ENCODE results near the gene RBM19.

The RBM19 gene

DNA sequence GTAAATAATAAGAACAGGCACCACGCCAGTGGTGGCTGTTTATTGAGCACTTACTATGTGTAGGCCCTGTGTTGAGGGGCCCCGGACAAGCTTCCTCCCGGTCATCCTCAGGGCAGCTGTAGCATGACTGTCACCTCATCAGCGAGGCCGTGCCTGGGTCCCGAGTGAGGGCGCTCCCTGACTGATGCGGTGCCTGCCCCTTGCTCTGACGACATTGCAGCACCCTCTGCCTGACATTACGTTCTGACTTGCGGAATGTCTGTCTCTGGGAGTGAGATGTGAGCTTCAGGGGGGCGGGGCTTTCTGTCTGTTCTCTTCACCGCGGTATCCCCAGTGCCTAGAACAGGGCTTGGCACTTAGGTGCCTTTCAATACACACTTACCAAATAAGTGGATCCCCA is 167.6 kb downstream of the RBM19 start:
- no peak for DNase-seq

DNA sequence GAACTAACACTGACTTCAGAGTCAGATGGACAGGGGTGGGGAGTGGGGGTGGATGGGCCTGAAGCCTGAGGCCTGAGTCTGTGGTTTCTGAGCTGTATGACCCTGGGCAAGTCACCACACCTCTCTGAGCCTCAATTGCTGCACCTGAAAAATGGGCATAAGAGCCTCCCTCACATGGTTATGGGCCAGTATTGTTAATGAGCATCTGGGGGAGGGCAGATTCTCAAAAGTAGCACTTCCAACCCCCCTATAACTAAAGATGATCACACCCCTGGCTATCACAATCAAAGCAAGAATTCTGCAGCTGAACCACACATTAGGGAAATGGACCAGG is 168.6 kb downstream of the RBM19 start:
- DNase-seq, result no peak

DNA sequence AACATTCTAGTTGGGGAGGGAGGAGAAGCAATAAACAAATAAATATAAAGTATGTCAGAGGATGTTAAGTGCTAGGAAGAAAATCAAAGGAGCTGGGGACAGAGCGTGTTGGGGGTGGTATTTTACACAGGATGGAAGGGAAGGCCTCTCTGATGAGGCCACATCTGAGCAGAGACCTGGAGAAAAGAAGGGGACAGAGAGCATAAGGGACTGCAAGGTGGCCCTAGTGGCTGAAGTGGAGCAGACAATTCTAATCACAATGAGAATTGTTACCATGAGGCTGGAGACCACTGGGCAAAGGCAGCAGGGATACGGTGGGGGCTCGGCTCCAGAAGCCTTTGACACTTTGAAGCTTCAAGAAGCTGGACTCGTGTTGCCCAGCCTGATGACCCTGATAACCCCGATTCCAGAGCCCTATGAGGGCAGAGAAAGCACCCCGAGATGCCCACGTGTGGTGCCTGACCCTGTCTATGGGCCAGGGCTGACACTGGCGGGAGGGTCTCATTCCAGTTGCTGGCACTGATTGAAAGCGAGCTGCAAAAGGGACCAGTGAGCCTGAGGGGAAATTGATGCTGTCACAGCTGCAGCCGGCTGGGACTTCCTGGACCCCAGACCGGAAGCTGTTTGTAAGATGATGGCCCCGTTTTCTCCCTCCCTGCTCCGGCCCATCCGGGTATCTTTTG is 169.1 kb downstream of the RBM19 start:
- no peak for DNase-seq

DNA sequence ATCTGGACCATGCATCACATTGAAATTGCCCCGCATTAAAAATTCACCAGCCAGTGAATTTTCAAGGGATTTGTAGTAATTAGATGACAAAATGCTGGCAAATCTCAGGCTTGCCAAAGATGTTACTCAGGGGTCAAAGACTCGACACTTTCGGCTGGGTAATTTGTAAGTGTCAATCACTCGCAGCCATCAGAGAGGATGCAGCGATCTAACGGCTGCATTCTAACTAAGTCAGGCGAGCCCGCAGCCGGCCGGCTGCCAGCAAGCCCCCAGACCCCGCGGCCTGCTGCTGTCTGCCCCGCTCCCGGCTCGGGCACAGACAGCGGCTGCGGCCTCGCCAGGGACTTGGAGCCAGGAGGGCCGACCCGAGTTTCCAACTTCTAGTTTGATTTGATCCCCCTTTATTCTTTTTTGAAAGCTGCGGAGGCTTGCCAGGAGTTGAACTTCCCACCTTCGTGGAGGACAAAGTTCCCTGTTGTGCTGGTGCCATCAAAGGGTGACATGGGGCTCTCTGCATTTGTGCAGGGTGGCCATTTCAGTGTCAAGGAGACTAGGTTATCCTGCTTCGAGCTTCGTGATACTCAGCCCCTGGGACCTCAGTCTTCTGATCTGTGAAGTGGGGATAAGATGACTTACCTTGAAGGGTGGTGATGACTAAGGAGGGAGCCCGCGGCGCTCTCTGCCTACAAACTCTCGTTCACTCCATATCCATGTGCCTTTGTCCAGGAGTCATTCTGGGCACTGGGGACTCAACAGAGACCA is 169.9 kb downstream of the RBM19 start:
- DNase-seq, result no peak

DNA sequence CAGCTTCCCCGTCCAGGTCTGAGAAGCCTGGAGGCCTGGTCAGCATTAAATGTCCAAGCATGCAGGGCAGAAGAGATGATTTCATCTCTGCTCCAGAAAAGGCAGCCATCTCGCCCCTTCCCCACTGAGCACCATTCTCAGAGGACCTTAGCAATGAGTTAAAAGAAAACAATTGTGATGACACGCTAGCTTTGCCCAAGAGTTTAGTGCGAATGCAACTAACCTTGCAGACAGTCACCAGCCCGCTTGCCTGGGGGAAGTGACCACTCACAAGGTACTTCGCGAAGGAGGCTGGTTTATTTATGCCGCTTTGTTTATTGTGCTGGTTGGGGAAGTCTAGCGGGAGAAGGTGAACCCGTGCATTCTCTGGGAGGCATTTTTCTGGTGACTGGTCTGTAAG is 170.7 kb downstream of the RBM19 start:
- DNase-seq, result no peak

DNA sequence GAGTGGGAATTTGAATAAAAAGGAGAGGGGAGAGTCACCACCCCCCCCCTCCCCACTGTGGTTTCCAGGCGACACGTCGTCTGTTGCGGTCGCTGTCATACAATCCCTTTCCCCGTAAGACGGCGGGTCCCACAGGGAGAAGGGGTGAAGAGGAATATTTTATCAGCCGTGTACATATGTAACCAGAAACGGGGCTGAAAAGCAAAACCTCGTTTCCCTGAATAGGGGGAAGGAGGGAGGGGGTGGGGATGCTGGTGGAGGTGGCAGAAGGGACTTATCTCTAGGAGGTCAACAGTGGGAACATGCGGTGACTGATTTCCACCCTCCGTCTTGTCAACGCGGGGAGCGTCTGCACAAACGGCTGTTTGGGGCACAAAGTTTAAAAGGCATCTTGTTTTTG is 171.4 kb downstream of the RBM19 start:
- no peak for DNase-seq

DNA sequence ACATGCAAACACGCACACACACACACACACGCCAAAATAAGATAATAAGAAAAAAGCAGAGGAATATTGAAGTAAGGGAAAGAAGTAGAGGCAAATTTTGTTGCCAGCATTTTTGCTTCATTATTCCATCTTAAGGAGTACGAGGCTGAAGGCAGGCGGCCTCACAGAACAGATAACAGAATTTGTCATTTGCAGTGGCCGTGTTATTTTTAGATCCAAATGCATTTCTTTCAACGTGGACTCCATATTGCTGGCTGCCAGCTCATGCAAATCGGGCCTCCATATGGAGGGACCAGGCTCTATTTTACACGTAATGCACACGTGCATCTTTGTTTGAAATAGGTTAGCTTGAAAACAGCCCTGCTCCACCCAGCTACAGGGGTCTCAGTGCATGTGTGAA is 172.9 kb downstream of the RBM19 start:
- DNase-seq, result no peak

DNA sequence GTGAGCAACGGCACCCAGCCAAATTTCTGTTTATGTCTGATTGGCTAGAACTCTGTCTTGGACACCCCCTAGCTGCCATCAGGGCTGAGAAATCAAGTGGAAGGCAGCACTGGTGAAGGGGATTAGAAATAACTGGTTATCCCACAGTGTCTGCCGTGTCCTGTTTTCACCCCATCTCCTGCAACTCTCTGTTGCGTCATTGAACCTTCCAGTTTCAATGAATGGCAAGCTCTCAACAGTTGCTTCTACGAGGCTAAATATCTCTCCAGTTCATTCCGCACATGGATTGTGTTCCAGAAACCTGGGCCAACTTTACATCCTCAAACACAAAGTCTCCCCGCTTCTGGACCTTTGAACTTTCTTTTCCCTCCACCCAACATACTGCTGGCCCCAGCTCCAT is 173.7 kb downstream of the RBM19 start:
- no peak for DNase-seq

DNA sequence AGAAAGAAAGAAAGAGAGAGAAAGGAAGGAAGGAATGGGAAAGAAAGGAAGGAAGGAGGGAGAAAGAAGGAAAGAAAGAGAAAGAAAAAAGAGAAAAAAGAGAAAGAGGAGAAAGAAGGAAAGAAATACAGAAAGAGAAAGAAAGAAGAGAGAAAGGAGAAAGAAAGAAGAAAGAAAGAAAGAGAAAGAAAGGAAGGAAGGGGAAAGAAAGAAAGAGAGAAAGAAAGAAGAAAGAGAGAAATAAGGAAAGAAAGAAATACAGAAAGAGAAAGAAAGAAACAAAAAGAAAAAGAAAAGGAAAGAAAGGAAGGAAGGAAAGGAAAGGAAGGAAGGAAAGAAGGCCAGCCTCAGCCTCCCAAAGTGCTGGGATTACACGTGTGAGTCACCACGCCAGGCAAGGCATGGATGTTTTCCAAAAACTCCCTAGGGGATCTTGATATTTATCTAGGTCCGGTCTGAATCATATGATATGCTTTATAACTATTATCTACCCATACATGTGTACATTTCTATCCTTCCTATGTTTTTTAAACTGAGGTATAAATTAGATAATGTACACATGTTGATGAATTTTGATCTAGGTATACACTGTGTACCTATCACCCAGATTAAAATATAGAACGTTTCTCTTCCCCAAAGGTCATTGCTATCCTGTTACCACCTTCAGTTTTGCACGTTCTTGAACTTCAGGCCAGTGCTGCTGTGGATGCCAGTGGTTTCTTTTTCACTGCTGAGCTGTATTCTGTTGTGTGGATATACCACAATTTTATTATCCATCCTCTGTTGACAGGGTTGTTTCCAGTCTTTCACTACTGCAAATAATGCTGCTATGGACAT is 177.9 kb downstream of the RBM19 start:
- DNase-seq, result no peak

DNA sequence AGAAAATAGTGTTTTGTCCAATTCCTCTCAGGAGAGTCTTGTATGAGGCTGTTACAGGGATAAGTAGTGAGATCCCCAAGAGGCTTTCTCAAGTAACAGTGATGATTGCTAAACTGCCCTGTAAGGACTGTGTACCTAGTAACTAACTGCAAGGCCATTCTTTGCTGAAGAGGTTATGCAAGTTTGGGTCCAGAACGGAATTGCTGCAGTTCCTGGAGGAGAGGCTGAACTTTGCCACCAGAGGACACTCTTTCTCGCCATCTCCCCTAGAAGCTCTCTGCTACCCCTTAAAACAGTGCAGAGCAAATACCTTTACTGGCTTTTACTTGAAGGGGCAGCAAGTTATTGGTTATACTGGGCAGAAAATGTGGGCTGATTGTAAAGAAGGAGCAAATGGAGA is 180.0 kb downstream of the RBM19 start:
- no peak for DNase-seq

DNA sequence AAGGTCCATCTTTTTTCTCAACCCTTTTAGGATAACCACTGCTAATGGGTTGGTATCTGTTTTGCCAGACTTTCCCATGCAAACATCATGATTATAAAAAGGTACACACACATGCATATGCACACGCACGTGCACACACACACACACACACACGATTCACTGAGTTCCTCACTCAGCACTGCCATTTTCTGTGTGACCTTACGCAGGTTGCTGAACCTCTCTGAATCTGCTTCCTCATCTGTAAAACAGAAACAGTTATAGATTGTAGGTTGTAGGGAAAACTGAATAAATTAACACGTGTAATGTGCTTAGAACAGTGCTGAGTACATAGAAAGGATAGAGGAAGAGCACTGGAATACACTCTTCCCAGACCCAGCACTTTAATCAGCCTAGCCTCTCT is 182.3 kb downstream of the RBM19 start:
- DNase-seq, result no peak

DNA sequence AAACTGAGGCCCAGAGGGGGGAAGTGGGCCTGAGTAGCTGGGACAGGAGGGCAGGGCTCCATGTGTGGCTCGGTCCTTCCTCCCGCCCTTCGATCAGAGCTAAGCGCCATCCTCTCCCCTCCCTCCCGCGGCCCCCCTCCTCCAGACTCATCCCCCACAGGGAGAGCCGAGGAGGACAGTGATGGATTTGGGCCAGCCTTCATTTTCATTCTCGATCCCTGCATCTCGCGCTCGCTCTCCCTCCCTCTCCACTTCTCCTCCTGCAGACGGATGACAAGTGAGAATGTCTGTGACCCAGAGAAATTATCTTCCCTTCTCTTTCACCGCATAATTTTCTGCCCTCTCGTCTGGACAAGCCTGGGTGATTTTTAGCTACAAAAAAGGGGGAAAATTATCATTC is 183.3 kb downstream of the RBM19 start:
- DNase-seq, result no peak

DNA sequence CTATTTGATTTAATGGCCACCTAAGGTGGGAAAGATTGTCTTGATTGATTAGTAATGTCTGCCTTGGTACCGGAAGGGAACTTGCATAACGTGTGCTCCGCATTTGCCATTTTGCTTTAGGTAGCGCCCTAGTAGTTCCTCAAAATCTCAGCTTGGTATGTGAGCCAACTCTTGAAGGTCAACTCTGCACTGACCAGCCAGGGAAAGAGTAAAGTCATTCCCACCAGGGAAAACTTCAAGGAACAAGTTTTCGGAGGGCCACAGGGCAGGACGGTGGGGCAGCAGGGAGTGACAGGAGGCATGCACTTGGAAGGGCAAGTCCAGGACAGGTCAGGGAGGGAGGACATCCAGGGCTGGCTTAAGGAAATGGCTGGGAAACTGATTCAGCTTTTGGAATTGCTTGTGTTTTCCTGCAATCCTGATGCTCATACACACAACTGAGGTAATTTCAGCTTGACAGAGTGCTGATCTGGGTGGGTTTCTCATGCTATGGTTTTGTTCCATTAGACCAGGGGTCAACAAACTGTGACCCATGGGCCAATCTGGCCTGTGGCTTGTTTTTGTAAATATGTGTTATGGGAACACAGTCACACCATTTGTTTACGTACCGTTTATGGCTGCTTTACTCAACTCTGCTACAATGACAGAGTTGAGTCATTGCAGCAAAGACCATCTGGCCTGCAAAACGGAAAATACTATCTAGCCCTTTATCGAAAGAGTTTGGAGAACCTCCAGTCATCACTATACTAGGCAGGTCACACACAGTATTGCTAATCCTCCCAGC is 184.5 kb downstream of the RBM19 start:
- DNase-seq, result no peak

DNA sequence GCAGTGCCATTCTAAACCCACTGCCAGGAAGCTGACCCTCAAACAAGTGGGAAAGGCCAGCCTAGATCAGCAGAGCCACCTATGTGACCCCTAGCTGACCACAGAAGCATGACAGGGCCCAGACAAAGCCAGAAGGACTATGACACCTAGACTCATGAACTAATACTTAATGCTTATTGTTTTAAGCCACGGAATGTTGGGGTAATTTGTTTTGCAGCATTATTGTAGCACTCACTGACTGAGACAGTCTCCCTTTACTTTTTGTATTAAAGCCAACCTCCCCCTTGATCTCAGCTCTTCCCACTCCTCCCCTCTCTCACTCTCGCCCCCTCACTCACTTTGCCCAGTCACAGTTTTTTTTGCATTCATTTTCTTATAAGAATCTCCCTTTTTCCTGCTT is 186.4 kb downstream of the RBM19 start:
- no peak for DNase-seq

DNA sequence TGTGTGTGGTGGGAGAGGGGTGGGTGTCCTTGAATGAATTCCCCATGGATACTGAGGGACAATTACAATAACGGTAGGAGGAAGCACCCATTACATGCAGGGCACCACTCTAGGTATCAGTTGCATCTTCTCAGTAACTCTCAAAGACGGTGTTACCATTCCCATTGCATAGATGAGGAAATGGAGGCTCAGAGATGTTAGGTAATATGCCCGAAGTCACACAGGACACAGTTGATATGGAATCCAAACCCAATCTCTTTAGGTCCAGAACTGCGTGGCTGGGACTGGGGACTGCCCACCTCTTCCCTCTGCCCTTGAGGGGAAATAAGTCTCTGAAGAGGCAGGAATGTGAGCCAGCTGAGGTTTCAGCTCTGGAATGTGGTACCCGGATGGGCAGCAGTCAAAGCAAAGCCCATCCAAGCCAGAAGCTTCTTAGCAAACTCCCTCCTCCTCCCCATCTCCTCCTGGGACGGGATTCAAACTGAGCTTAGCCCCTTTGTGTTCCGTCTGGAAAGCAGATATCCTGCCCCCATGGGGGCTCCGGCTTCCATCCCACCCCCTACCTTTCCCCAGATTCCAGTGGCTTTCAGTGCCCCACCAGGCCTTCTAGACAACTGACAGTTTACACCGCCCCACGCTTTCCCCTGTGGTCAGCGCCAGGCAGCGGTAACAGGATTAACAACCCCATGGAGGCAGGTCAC is 187.5 kb downstream of the RBM19 start:
- DNase-seq, result no peak

DNA sequence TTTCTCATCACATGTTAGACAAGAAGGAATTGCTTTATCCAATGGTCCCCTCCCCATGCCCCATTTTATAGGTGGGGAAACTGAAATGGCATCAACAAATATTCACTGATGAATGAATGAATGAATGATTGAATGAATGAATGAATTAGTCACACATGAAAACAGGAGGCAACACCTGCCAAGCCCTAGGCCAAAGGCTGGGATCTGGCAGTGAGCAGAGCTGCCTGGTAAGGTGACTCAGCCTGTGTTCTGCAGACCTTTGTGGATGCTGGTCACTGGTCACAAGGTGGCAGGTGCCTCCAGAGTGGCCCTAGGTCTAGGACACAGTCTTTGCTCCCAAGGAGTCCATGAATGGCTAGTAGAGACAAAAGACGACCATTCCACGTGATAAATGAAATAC is 188.4 kb downstream of the RBM19 start:
- DNase-seq, result no peak

DNA sequence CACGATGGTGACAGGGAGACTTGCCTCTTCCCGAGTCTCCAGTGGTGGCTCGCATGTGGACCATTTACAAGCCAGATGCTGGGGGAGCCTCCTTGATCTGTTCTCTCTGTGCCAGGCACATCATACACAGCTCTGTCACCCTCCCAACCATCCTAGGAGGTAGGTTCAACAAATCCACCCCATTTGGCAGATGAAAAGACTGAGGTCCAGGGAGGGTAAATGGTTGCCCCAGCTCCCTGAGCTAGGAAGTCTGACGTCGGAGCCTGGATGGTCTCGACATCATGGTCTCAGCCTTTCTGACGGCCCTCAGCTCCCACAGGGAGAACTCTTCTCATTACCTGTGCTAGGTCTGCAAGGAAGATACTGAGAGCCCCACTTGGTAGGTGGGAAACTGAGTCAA is 189.6 kb downstream of the RBM19 start:
- no peak for DNase-seq

DNA sequence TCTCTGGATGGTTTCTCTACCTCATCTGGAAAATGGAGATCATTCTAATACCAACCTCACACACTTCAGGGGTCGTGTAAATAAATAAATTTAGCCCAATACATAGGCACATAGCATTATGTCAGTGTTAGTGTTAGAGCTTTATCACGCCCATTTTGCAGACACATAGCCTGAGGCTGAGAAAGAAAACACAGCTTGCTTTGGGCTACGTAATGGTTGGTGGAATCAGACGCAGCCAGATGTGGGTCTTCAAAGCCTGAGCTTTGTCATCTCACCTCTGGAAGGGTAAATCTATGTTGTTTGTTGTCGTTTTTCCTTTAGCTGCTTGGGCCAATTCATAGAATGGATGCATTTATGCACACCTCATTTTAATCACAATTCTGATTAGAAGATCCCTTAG is 191.6 kb downstream of the RBM19 start:
- DNase-seq, result no peak

DNA sequence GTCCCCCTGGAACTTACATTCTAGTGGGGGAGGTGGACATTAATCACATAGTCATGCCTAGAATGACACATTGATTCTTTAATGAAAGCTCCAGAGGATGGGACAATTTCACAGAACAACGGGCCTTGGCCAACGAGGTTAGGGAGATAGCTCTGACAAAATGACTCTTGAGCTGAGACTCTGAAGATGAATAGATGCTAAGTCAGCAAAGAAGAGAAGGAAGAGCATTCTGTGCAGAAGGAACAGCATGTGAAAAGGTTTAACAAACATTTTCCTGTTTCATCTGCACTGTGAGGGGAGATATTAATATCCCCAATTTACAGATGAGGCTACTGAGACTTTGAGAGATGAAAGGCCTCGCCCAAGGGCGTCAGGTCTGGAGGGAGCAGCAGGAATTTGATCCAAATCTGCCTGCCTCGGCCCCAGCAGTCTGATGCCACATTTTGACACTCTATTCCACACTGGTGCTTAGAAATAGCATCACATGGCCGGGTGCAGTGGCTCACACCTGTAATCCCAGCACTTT is 193.6 kb downstream of the RBM19 start:
- no peak for DNase-seq

DNA sequence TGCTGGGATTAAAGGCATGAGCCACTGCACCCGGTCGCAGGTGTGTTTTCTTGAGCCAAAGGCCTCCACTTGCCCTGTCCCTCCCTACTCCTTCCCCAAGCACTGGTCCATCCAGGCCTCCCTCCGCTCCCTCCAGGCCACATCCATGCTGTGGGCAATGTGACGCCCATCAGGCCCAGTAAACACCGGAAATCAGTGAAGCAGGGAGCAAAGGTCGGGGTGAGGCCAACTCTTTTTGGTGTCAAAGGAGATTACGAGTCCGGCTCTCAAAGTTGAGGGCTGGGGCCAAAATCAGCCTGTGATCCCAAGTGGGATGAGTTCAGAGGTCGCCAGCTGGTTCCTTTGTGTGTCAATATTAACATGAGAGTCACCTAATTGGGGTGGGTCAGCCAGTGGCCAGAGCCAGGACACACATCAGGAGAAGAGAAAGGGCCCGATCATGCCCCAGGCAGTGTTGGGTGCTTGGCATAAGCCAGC is 195.7 kb downstream of the RBM19 start:
- no peak for DNase-seq

DNA sequence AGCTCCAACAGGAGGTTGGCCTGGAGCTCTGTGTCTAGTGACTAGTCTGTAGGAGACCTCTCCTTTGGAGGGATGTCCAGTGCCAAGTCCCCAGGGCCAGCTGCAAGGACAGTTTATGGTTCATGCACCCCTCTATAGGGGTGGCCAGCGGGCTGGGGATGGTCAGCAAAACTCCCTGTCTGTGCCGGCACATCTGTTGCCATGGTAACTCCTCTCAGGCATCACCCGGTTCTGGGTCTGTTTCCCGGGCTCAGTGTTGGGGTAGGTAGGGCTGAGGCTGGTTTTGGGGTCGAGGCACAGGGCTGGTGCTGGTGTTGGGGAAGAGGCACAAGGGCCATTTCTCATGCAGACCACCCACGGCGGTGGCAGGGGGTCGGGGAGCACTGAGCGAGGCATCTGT is 196.8 kb downstream of the RBM19 start:
- DNase-seq, result no peak

DNA sequence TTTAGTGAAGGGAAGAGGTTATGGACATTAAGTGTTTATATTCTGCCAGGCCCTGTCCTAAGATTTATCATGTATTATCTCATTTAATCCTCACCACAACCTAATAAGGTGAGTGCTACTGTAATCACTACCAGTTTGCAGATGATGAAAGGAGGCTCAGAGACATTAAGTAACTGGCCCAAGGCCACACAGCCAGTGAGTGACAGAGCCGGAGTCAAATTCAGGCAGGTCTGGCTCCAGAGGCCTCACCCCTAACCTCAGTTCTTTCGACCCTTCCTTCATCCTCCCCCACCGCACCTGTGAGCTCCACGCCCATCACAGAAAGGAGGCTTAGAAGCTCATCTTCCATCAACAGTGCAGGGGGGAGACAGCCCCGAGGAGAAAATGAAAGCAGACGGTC is 197.3 kb downstream of the RBM19 start:
- DNase-seq, result no peak

Measured in activated naive CD4-positive, alpha-beta T cell treated with Interleukin-2 at 50 U/mL for 16 hours (primary cell).